HCT116 (cell line): ENCODE measurements around the gene IL1RAPL2.

ENCODE experiments used
- CEBPB ChIP-seq: IDR thresholded peaks from 2 replicates; pipeline ENCODE4 v1.6.1; 2012; ENCODE audit warnings: low read depth
- EGR1 ChIP-seq: IDR thresholded peaks from 2 replicates; pipeline ENCODE4 v1.6.1; 2012; ENCODE audit warnings: low read depth
- EZH2 ChIP-seq: fragments of 200-600 bp; sonication (generic); IDR thresholded peaks from 2 replicates; pipeline ENCODE4 v1.6.1; 2017; ENCODE audit warnings: antibody characterized with exemption, mixed run types
- JUND ChIP-seq: IDR thresholded peaks from 2 replicates; pipeline ENCODE4 v1.6.1; 2012
- POLR2A ChIP-seq: IDR thresholded peaks from 2 replicates; pipeline ENCODE4 v1.7.0; 2011; ENCODE audit warnings: borderline replicate concordance; ENCODE audit not compliant: insufficient read depth, insufficient read length; ENCODE audit errors: extremely low read depth
- POLR2AphosphoS5 ChIP-seq: IDR thresholded peaks from 2 replicates; pipeline ENCODE4 v1.6.1; 2011; ENCODE audit warnings: mild to moderate bottlenecking, low read depth, low read length, moderate library complexity
- SIN3A ChIP-seq: IDR thresholded peaks from 2 replicates; pipeline ENCODE4 v1.6.1; 2012; ENCODE audit warnings: low read depth
- YY1 ChIP-seq: IDR thresholded peaks from 2 replicates; pipeline ENCODE4 v1.6.1; 2011; ENCODE audit warnings: low read length, low read depth, moderate library complexity, mild to moderate bottlenecking; ENCODE audit not compliant: insufficient replicate concordance; ENCODE audit errors: extremely low read depth
- TF ChIP-seq, protein P1 (sequence below), 3 experiments: fragments of 200-600 bp in 1 of 3; sonication (generic) in 1 of 3; IDR thresholded peaks in 2 of 3; conservative IDR thresholded peaks in 1 of 3; 2 replicates each; pipeline ENCODE4 v1.5.1; 2012 to 2017; ENCODE audit warnings: low read depth in 2 of 3, low read length in 2 of 3, antibody characterized with exemption in 1 of 3, borderline replicate concordance in 1 of 3, control low read depth in 1 of 3, mild to moderate bottlenecking in 1 of 3, mixed read lengths in 1 of 3, mixed run types in 1 of 3, moderate library complexity in 1 of 3; ENCODE audit not compliant: insufficient read depth in 1 of 3

DNA sequence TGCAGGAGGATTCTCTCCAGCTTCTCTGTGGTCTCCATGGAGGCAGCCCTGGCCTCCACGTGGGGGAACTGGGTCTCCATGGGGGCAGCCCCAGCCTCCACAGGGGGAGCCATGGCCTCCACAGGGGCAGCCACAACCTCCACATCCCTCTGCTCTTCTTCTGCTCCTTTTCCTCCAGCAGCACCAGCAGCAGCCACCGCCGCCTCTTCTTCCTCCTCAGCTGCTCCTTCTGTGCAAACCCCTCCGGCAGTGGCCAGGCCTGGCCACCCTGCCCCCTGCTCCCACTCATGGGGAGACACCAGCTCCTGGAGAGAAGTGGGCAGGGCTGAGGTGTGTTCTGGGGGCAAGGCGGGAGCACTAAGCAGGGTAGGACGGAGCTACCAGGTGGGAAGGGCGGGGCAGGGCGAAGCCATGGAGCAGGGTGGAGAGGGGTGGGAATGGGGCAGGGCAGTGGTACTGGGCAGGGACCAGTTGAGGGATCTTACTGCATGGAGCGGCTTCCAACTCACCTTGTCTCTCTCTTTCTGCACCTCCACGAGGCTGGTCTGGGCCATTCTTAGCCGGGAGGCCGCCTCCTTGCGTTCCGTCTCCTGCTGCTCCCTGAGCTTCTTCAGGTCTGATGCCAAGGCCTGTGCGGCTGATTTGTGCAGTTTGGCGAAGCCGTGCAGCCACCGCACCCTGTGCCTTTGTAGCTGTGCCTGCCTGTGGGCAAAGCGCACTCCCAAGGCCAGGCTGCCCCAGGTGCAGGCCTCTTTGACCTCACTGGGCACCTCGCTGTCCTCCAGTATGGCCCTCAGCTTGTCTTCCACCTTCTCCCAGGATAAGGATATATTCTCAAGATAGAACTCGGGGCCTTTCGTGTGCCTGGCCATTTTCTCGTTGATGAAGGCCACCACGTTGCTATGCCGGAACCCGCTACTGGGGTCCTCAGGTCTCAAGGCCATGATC lies 653.7 kb downstream of the IL1RAPL2 start:
- TF ChIP-seq YY1 (no peak), POLR2A (no peak), EZH2 (no peak), POLR2AphosphoS5 (no peak), SIN3A (no peak), CEBPB (no peak), EGR1 (no peak), JUND (no peak)
- TF ChIP-seq, protein P1, sequence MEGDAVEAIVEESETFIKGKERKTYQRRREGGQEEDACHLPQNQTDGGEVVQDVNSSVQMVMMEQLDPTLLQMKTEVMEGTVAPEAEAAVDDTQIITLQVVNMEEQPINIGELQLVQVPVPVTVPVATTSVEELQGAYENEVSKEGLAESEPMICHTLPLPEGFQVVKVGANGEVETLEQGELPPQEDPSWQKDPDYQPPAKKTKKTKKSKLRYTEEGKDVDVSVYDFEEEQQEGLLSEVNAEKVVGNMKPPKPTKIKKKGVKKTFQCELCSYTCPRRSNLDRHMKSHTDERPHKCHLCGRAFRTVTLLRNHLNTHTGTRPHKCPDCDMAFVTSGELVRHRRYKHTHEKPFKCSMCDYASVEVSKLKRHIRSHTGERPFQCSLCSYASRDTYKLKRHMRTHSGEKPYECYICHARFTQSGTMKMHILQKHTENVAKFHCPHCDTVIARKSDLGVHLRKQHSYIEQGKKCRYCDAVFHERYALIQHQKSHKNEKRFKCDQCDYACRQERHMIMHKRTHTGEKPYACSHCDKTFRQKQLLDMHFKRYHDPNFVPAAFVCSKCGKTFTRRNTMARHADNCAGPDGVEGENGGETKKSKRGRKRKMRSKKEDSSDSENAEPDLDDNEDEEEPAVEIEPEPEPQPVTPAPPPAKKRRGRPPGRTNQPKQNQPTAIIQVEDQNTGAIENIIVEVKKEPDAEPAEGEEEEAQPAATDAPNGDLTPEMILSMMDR (IDR thresholded peaks at IDR 0.05 in 2 of 3, conservative IDR thresholded peaks at IDR 0.05 in 1 of 3; ENCODE audit: borderline replicate concordance in 1 of 3, insufficient read depth in 1 of 3, low read depth in 2 of 3, low read length in 2 of 3), result no peak
